ENCODE measurements around the gene TBC1D10A. TPM values are rescaled to one million over a fixed set of nuclear protein-coding genes. Genes with fewer than 3 reads are reported as not detected.

Gene TBC1D10A
- total and polyA plus RNA-seq, 2 experiments from 2014 or later, result 3.3 to 8.8 TPM

DNA sequence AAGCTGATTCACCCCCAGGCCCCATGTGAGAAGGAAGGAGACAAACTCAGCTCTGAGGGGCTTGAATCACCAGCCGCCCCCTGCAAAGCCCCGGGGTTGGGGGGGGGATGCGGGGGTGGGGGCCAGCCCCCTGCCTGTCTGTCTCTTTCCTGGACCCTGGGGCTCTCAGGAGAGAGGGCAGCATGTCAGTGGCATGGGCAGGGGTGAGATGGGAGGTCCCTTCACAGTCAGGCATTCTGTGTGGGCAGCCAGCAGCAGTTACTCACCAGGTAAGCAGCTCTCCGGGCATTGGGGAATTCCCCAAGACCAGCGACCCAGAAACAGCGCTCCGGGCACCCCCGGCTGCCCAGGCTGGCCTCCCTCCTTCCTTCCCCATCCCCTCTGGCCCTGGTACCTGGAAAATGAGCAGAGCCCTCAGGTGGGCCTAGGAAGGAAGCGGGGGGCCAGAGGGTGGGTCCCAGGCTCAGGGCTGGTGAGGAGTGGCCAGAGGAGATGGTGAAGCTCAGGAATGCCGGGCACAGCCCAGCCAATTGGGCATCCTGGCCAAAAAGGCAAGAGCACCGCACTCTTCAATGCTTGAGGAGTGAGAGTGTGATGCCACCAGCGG is 76.0 kb downstream of the TBC1D10A start:
- H3K9me3 Mint-ChIP-seq, result no peaks in the 10 kb centered on the region
- Histone ChIP-seq H4K20me1 (replicated peaks; ENCODE audit: insufficient read depth) (no peaks in the 10 kb centered on the region), H3K4me2 (no peak overlapping the region), H3K79me2 (replicated peaks; ENCODE audit: insufficient read depth) (no peaks in the 10 kb centered on the region), H2AFZ (no peak overlapping the region), H3K27ac (ENCODE audit: low read depth) (no peak overlapping the region), H3K4me1 (ENCODE audit: insufficient read depth) (peaks cover 13% of the 10 kb centered on the region), H3F3A (replicated peaks; ENCODE audit: low read depth) (no peaks in the 10 kb centered on the region), H3K36me3 (ENCODE audit: insufficient read depth) (no peaks in the 10 kb centered on the region), H3K4me3 (no peak overlapping the region), H3K27me3 (ENCODE audit: insufficient read depth) (no peaks in the 10 kb centered on the region), H3K9me2 (ENCODE audit: insufficient read depth) (no peaks in the 10 kb centered on the region)
- peaks cover 30% of the 10 kb centered on the region for H3K4me1 Mint-ChIP-seq
- DNase-seq (ENCODE audit: low spot score), result no peak
- no peak for ATAC-seq
- no peaks in the 10 kb centered on the region for H3K36me3 Mint-ChIP-seq (ENCODE audit: low read depth)
- no peak overlapping the region for H3K27ac Mint-ChIP-seq
- TF ChIP-seq ZNF462 (CRISPR knock-in tag; IDR thresholded peaks at IDR 0.05), result no peak
- TF ChIP-seq POLR2AphosphoS5 (IDR thresholded peaks at IDR 0.05; ENCODE audit: low read depth), result no peak
- TF ChIP-seq JUNB (IDR thresholded peaks at IDR 0.05; ENCODE audit: unreplicated experiment), result no peak
- TF ChIP-seq ZNF114 (CRISPR knock-in tag; IDR thresholded peaks at IDR 0.05), result no peak
- no peak for TF ChIP-seq CTCF (conservative IDR thresholded peaks at IDR 0.05; ENCODE audit: low read depth in 2 of 2)
- TF ChIP-seq, protein P1, sequence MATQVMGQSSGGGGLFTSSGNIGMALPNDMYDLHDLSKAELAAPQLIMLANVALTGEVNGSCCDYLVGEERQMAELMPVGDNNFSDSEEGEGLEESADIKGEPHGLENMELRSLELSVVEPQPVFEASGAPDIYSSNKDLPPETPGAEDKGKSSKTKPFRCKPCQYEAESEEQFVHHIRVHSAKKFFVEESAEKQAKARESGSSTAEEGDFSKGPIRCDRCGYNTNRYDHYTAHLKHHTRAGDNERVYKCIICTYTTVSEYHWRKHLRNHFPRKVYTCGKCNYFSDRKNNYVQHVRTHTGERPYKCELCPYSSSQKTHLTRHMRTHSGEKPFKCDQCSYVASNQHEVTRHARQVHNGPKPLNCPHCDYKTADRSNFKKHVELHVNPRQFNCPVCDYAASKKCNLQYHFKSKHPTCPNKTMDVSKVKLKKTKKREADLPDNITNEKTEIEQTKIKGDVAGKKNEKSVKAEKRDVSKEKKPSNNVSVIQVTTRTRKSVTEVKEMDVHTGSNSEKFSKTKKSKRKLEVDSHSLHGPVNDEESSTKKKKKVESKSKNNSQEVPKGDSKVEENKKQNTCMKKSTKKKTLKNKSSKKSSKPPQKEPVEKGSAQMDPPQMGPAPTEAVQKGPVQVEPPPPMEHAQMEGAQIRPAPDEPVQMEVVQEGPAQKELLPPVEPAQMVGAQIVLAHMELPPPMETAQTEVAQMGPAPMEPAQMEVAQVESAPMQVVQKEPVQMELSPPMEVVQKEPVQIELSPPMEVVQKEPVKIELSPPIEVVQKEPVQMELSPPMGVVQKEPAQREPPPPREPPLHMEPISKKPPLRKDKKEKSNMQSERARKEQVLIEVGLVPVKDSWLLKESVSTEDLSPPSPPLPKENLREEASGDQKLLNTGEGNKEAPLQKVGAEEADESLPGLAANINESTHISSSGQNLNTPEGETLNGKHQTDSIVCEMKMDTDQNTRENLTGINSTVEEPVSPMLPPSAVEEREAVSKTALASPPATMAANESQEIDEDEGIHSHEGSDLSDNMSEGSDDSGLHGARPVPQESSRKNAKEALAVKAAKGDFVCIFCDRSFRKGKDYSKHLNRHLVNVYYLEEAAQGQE (IDR thresholded peaks at IDR 0.05; ENCODE audit: unreplicated experiment), result no peak
- no peak for TF ChIP-seq CREB1 (CRISPR knock-in tag; IDR thresholded peaks at IDR 0.05; ENCODE audit: low read depth)
- no peak for TF ChIP-seq NANOG (IDR thresholded peaks at IDR 0.05; ENCODE audit: borderline replicate concordance)
- TF ChIP-seq STAT1 (IDR thresholded peaks at IDR 0.05; ENCODE audit: unreplicated experiment), result no peak
- no peak for TF ChIP-seq ZNF331 (CRISPR knock-in tag; IDR thresholded peaks at IDR 0.05; ENCODE audit: low read depth)
- TF ChIP-seq EZH2phosphoT487 (IDR thresholded peaks at IDR 0.05; ENCODE audit: unreplicated experiment), result no peak
- TF ChIP-seq, protein P2, sequence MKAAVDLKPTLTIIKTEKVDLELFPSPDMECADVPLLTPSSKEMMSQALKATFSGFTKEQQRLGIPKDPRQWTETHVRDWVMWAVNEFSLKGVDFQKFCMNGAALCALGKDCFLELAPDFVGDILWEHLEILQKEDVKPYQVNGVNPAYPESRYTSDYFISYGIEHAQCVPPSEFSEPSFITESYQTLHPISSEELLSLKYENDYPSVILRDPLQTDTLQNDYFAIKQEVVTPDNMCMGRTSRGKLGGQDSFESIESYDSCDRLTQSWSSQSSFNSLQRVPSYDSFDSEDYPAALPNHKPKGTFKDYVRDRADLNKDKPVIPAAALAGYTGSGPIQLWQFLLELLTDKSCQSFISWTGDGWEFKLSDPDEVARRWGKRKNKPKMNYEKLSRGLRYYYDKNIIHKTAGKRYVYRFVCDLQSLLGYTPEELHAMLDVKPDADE (IDR thresholded peaks at IDR 0.05), result no peak
- TF ChIP-seq EZH2 (IDR thresholded peaks at IDR 0.05; ENCODE audit: low read depth, unreplicated experiment), result no peak
- peaks cover 13% of the 10 kb centered on the region for H3K27me3 Mint-ChIP-seq (ENCODE audit: insufficient read depth, low read depth, poor library complexity)
- H3K4me3 Mint-ChIP-seq, result no peak overlapping the region
